Forelimb muscle (tissue), 1 donor: ENCODE results near the gene GYG2. TPM values are rescaled to one million over a fixed set of nuclear protein-coding genes. Genes with fewer than 3 reads are reported as not detected.
"Not testable (repeated sequence)": the region's sequence is repeated elsewhere in the genome, so short reads cannot be mapped to it uniquely, and the experiment has no call there.

ENCODE experiments used
- DNase-seq: peaks from one replicate; pipeline ENCODE4 v3.0.0-alpha.2; 2013; ENCODE audit warnings: low read depth
- polyA plus RNA-seq: library from polyadenylated mRNA; unstranded; fragments of 120-200 nt; gene quantifications from one replicate; pipeline ENCODE4 v1.2.1, GENCODE V29; 2013; ENCODE audit not compliant: insufficient read length

The GYG2 gene
- polyA plus RNA-seq, 1 donor: 2.9 TPM

DNA sequence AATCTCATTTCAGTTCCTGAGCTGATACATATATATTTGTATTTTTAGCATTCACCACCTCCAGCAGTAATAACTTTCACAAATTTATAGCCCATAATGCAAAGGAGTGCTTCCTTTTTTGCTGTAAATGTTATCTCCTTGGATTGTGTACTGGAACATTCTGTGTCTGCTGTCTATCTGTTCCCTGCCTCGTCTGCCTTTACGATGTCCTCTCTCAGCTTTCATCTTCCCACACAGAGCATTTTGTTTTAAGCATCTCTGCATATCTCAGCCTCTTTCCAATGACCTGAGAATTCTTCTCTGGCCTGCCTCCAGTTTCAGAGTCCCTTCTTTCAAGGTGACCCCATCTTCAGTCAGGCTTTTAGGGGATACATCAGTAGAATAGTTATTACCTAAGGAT, 43.1 kb downstream of the GYG2 start:
- DNase-seq: no peak

DNA sequence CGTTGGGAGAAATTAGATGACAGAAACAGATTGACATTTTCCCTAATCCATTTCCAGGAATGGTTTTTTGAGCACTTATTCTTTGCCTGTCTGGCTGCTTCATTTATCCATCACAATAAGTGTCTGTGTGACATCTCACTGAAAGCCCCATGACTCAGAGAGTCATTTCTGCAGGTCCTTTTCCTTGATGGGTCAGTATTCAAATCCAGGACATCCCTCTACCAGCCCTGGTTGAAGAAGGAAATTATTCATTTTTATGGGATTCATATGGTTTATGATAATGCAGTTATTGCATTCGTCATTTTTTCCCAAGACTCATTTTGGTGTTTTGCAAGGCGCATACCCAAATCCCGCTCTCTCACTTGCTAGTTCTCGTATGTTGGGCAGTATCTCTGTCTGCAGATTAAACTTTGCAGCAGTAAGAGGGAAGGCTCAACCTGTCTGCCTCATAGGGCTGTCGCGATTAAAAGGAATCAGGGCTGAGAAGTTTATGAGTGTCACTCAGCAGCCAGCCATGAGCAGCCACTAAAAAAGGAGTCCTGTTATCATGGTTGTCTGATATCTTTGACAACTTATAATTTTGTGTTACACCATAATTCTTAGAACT, 44.0 kb downstream of the GYG2 start:
- DNase-seq: no peak

DNA sequence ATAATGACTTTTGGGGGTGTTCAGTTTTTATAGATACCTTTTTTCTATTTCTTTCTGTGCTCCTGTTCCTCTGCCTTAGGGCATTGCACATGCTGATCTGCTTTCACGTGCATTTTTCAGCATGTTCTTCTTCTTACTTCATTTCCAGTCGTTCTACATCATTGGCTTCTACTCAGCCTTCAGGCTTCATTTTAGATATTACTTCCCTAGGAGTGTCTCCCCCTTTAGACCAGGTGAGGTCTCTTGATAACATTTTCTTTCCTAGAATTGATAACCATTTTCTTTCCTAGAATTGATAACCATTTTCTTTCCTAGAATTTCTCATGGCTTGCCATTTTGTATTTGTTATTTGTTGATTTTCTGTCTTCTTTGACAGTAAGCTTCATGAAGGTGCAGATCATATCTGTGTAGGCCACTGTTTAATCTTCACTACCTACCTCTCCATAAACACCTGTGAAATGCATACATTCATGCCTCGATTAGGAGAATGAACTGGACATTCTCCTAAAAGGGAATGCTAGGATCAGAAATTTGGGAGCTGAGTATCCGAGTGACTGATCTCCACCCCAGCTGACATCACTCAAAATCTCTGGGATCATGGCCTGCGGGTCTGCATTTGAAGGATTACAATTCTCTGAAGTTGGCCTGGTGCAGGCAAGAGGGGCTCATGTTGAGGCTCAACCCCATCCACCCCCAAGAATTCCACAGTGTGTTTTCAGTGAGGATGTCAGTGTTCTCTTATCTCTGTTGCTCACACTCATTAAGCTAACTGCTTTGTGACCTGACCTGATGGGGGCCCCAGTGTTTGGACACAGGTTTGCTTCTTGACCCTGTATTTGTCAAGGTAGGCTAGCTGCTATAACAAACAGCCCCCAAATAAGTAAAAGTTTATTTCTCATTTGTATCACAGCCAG, 45.7 kb downstream of the GYG2 start:
- no peak for DNase-seq

DNA sequence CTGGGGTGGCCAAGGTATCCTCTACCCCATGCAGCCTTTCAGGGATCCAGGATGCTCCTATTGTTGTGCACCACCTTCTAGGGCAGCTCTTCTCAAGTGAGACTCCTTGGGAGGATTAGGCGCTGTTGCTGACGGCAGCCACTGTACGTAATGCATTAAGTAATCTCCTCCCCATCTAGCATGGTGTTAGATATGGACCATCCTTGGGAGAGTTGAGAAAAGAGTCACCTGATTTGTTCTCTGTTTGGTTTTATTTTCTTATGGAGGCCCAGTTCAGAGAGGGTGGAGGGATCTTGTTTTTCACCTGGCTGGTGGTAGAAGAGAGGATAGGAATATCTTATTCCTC, 46.4 kb downstream of the GYG2 start:
- DNase-seq: no peak

GRCh38 chrX:2875798-2876399, 47.2 kb downstream of the GYG2 start:
- DNase-seq: no peak

- DNase-seq: no peak
Measured at GRCh38 chrX:2878563-2878962, 49.8 kb downstream of the GYG2 start.

- no peak for DNase-seq
Measured at GRCh38 chrX:2879670-2880069, 50.9 kb downstream of the GYG2 start.

- DNase-seq: no peak
Measured at GRCh38 chrX:2883770-2884169, 55.0 kb downstream of the GYG2 start.

GRCh38 chrX:2888309-2888708, 59.6 kb downstream of the GYG2 start:
- no peak for DNase-seq

GRCh38 chrX:2889045-2889605, 60.4 kb downstream of the GYG2 start:
- no peak for DNase-seq

DNA sequence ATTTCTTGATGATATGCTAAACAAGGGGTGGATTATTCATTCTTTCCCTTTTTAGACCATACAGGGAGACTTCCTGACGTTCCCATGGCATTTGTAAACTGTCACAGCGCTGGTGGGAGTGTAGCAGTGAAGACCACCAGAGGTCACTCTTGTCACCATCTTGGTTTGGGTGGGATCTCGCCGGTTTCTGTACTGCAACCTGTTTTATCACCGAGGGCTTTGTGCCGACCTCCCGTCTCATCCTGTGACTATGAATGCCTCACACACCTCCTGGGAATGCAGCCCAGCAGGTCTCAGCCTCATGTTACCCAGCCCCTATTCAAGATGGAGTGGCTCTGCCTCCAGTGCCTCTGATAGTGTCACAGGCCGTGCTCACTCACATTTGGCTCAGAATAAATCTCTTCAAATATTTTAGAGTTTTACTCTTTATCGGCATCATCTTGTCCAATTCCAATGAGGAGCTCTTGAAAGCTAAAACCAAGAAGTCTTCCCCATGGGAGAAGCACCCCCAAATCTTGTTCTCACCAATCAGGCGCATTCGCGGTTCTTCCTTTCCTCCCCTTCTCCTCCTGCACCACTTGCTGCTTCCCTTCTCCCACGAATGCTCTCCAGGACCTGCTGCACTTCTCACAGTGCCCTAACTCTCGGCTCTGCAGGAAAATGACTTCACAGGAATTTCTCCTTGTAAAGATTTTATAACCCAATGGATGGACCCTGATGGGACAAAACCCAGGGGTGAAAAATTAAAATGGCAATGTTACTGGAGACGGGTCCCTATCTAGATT, 61.2 kb downstream of the GYG2 start:
- DNase-seq: not testable (repeated sequence)

GRCh38 chrX:2890536-2891460, 62.1 kb downstream of the GYG2 start:
- not testable (repeated sequence) for DNase-seq

DNA sequence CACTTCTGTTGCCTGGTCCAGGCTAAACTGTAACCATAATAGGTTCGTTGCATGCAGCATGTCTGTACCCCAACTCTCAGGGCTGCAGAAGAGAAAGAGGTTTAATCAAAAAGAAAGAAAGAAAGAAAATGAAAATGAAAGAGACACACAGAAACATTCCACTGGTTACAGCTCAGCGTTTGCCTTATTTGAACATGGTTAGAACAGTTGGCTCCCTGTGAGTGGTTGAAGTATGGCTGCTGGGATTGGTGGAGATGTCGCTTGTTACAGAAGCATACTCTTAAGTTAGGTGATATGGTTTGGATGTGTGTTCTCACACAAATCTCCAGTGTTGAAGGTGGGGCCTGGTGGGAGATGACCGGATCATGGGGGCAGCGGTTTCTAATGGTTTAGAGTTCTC, 64.1 kb downstream of the GYG2 start:
- no peak for DNase-seq

DNA sequence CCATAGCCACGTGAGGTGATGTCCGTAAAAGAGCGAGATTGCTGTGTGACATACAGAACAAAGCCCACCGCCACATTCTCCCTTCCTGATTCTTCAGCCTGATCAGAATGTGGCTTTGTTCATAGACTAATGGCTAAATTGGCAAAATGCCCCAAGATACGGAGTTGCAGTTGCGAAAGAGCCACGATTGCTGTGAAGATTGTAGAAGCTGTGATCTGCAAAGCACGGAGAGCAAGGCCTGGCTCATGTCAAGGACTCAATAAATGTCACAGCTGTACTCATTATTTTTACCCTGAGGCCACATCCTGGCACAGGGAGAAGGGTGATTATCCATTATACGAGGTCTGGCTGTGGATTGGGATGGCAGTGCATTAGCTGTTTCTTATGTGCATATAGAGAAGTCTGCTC, 66.2 kb downstream of the GYG2 start:
- no peak for DNase-seq

- no peak for DNase-seq
Measured at GRCh38 chrX:2897311-2897689, 68.6 kb downstream of the GYG2 start.

DNA sequence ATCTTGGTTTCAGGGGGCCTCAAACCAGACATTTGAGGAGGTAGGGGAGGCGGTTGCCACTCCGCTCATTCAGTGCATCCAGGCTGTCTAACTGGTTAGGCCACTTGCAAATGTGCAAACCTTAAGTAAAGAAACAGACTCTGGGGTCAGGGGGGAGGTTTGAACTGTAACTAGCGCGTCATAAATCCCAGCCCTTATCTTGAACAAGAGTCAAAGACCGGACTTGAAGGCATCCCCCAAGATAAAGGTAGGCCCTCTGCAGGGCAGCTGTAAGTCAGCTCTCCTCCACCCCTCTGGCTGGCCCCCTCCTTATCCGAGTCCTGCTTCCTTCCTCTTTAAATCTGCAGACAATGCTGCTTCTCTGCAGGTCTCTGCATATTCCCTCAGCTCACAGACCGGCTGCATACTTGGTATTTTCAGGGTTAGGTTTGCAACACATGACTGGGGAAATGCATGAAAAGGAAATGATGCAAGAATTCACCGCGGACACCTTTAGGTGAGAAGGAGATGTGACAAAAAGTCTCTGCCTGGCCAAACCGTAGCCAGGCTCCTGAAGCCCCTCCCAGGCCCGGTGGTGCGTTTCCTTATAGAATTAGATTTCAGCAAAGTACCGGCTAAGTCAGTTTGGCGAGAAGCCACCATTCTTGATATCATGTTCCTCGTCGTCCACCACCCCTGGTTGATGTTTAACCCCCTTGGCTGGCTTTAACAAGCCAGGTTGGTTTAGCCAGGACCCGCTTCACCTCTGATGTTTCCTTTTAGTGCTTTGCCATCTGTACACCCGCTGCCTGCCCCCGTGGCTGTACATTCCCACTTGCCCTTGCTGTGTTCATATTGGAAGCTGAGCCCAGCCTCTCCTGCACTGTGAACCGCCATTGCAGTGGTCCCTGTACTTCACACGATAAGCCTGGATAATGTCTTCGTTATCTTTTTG, 69.2 kb downstream of the GYG2 start:
- not testable (repeated sequence) for DNase-seq

DNA sequence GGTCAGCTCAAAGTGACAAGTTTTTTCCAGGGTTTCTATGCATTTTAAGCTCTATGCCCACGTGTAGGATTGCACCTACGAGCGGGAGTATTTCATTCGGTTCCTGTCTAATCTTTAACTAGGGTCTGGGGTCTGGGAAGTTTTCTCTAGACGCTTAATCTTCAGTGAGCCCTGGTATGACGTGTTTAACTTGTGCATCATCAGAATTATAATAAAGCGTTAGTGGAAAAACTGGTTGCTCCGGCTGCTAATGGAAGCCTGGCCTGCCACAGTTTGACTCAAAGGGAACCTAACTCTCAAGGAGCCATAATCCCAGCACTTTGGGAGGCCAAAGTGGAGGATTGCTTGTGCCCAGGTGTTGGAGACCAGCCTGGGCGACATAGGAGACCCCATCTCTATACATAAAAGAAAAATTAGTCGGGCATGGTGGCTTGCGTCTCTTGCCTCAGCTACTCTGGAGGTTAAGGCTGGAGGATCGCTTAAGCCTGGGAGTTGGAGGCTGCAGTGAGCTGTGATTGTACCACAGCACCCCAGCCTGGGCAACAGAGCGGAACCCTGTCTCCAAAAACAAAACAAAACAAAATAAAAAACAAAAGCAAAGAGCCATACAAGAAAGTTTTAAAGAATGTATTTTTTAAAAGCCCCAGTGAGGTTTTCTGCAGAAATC, 70.2 kb downstream of the GYG2 start:
- no peak for DNase-seq

GRCh38 chrX:2901367-2902036, 72.8 kb downstream of the GYG2 start:
- DNase-seq: no peak
